Islet of Langerhans (tissue), 1 donor: Measurements from ENCODE around the gene RCN2.

Source experiments
- FAIRE-seq: peaks from one replicate; lab custom pipeline; 2011; peaks lifted over from hg19 to GRCh38; lab: Jason Lieb, UNC

RCN2 gene

GRCh38 chr15:76974456-76975036 is 43.0 kb downstream of the RCN2 start:
- no peak for FAIRE-seq

- FAIRE-seq: no peak
Measured at GRCh38 chr15:76976141-76976540, 44.6 kb downstream of the RCN2 start.

DNA sequence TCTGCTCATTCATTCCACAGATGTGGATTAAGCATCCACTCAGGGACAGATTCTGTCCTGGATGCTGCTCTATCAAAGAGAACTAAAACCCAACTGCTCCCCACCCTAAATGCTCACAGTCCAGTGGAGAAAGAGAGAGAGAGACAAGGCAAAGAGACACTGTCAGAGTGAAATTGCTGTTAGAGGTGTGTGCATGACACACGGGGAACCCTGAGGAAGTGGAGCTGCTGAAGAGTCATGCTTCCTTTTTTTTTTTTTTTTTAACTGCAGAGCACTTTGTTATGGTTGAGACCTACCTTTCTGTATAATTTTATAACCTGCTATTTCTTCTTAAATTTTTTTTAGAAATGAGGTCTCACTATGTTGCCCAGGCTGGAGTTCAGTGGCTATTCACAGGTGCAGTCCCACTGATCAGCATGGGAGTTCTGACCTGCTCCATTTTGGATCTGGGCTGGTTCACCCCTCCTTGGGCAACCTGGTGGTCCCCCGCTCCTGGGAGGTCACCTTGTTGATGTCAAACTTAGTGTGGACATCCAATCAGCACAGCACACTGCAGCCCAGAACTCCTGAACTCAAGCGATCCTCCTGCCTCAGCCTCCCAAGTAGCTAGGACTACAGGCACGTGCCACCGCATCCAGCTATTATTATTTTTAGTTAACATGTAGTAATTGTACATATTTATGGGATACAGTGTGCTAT is 45.2 kb downstream of the RCN2 start:
- FAIRE-seq: no peak

DNA sequence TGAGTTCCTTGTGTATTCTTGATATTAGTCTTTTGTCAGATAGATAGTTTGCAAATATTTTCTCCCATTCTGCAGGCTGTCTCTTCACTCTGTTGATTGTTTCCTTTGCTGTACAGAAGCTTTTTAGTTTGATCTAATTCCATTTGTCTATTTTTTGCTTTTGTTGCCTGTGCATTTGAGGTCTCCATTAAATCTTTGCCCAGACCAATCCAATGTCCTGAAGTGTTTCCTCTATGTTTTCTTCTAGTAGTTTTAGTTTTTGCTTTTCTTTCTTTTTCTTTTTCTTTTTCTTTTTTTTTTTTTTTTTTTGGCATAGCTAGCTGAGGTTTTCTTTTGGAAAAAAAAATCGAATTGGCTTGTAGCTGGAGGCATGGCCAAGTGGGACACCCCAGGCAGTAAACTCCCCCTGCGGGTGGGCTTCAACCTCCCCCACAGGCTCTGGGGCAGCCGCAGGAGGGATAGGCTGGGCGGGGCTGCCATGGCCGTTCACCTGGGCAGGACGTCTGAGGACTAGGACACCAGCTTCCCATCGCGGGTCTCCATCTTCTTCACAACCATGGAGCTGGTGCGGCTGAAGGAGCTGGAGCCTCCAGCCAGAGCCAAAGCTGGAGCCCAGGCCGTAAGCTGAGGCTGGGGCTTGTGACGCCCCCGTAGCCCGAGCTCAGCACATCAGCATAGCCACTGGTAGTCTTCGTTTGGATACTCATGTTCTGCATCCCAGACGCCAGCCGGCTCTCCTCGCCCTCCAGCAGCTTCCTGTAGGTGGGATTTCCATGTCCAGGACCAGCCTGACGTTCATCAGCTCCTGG is 47.2 kb downstream of the RCN2 start:
- no peak for FAIRE-seq

GRCh38 chr15:76979331-76979925 is 47.9 kb downstream of the RCN2 start:
- FAIRE-seq: no peak

- no peak for FAIRE-seq
Measured at GRCh38 chr15:76979996-76980520, 48.5 kb downstream of the RCN2 start.

- FAIRE-seq: no peak
Measured at GRCh38 chr15:76982356-76982755, 50.8 kb downstream of the RCN2 start.

GRCh38 chr15:76982756-76983155 is 51.2 kb downstream of the RCN2 start:
- no peak for FAIRE-seq

- no peak for FAIRE-seq
Measured at GRCh38 chr15:76983590-76984375, 52.2 kb downstream of the RCN2 start.

- no peak for FAIRE-seq
Measured at GRCh38 chr15:76986743-76987142, 55.2 kb downstream of the RCN2 start.

GRCh38 chr15:76987276-76987675 is 55.7 kb downstream of the RCN2 start:
- FAIRE-seq: no peak

DNA sequence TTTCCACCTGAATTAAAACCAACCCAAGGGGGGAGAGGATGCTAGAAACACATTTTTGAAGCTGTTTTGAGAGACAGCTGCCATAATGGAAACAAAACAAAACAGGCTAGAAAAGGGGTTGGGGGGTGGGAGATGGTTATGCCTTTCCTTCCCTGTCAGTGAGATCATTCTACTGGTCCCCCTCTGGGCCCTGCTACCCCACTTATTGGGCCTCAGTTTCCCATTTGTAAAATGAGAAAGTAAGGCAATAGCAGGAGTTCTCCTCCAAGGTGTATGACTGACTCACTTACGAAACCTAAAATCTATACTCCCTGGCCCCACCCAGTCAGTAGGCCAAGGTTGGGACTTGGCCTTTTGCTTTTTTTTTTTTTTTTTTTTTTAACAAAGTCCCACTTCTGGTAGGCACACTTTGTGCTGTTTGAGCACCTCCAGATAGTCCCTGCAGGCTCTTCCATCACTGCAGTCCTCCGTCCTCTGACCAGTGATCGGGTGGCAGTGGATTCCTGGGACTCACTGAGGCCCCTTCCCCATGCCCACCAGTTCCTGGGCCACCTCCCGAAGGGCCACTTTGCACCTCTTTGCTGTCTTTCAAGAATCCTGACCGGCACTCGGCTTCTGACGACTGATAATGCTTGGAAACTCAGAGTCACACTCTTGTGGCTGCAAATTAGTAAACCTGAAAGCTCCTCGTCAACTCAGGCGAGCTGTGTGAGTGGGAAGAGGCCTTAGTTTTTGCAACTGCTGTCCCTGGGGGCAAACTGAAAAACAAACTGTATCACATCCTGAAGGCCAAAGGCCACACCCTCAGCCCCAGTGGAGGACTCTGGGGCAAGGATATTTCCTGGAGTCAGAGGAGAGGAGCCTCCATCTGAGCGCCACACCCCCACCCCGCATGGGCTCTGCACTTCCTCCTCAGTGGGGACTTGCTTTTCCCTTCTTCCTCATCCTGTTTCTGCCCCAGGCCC is 56.6 kb downstream of the RCN2 start:
- FAIRE-seq: no peak

GRCh38 chr15:76988867-76989780 is 57.6 kb downstream of the RCN2 start:
- FAIRE-seq: no peak

DNA sequence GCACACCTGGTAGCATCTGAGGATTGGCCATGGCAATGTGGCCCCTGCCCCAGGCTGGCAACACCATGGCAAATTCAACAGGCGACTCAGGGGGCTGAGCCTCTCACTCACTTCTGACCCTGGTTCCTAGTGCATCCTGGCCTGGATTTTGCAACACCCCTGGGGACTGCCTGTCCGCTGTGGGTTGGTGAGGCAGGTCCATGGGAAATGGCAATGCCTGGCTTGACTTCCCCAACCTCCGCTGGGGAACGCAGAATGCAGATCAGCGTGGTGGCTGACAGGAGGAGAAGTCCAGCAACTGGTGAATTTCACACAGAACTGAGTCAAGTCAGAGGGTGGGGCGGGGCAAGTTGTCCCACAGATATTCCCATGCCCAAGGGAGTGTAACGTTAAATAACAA is 59.5 kb downstream of the RCN2 start:
- no peak for FAIRE-seq

DNA sequence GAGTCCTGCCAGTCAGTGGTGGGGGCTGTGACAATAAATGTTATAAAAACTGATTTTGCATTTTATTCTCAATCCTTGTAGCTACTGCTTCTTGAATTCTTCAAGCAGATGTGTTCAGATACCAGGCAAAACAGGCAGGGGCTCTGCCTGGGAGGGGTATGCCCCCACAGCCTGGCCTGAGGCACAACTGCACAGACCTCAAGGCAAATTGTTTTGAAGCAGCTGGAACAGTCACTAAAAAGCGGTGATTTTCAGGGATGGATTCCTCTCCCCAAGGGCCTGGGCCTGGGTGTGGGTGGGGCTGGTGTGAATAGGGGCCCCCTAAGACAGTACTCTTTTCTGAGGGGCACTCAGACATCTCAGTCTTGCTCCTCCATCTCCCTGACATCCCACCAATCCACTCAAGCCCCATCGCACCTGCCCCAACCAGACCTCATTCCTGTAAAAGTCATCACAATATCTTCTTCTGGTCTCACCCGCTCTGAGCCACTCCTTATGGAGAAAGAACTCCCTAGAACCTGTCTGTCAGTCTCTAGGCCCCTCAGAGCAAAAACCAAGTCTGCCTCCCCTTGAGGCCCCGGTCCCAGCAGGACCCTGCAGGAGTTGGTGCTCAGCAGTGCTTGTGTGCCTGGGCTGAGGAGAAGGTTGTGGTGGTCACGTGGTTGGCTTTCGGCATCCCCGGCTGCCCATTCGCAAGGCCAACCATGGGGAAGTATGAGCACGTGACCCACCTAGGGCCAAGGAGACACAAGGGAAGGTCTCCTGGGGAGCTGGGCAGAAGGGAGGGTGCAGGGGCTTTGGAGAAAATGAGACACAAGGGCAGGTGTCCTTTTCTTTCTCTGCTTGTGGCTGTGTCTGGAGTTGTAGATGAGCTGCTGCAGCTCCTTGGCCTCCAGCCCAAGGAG is 60.4 kb downstream of the RCN2 start:
- FAIRE-seq: no peak

- no peak for FAIRE-seq
Measured at GRCh38 chr15:76993114-76993725, 61.7 kb downstream of the RCN2 start.

- no peak for FAIRE-seq
Measured at GRCh38 chr15:76994001-76994400, 62.5 kb downstream of the RCN2 start.

DNA sequence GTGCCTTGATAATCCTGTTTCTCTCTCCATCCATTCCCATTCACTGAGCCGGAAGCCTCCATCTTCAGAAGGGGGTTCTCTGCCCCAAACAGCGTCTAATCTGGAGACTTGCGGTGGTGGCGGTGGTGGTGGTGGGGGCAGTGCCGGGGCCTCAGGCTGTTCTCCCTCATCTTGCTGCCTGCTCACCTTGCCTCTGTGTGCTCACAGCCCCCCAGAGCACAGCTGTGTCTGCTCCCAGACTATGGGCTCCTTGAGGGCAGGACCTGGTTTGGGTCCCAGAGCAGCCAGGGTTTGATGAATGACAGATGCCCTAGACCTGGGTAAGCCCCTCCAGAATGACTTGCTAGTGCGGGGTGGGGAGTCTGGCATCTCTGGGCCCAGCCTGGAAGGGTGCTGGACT is 62.9 kb downstream of the RCN2 start:
- FAIRE-seq: no peak
